Fibroblast of lung (primary cell): ENCODE measurements around the gene GAS2L1. TPM values are rescaled to one million over a fixed set of nuclear protein-coding genes. Genes with fewer than 3 reads are reported as not detected.

Source experiments
- DNase-seq, 2 donors: peaks; one replicate each; pipeline versions ENCODE4 v3.0.0 to v3.0.0-alpha.2; 2010; ENCODE audit warnings: low read depth in 2 of 2
- H2AFZ ChIP-seq: 2 replicates; pipeline ENCODE4 v1.5.1; 2012; ENCODE audit warnings: low read length, control low read depth, inconsistent platforms
- H3K27ac ChIP-seq: 2 replicates; pipeline ENCODE4 v1.5.1; 2011; ENCODE audit warnings: low read length, control low read depth; ENCODE audit not compliant: insufficient read depth
- H3K27me3 ChIP-seq: 2 replicates; pipeline ENCODE4 v1.5.1; 2011; ENCODE audit warnings: mild to moderate bottlenecking, low read length; ENCODE audit not compliant: control insufficient read depth, insufficient read depth
- H3K36me3 ChIP-seq: 2 replicates; pipeline ENCODE4 v1.5.1; 2011; ENCODE audit warnings: low read length; ENCODE audit not compliant: control insufficient read depth, insufficient read depth
- H3K4me1 ChIP-seq: 2 replicates; pipeline ENCODE4 v1.5.1; 2011; ENCODE audit warnings: low read length; ENCODE audit not compliant: control insufficient read depth, insufficient read depth; ENCODE audit errors: extremely low read depth
- H3K4me2 ChIP-seq: 2 replicates; pipeline ENCODE4 v1.5.1; 2011; ENCODE audit warnings: low read length, control low read depth; ENCODE audit not compliant: insufficient read depth; ENCODE audit errors: extremely low read depth
- H3K4me3 ChIP-seq, 4 experiments: fragments of 200-600 bp in 1 of 4; sonication (generic) in 1 of 4; replicated peaks in 1 of 4; 2 replicates each; pipeline ENCODE4 v1.5.1; 2011 to 2016; ENCODE audit warnings: low read length in 4 of 4, low read depth in 3 of 4, mild to moderate bottlenecking in 3 of 4, control low read depth in 2 of 4, inconsistent platforms in 1 of 4, mixed read lengths in 1 of 4; ENCODE audit not compliant: insufficient read depth in 1 of 4; ENCODE audit errors: control extremely low read depth in 1 of 4
- H3K79me2 ChIP-seq: 2 replicates; pipeline ENCODE4 v1.5.1; 2012; ENCODE audit warnings: mild to moderate bottlenecking, low read length, inconsistent platforms; ENCODE audit not compliant: control insufficient read depth, insufficient read depth
- H3K9ac ChIP-seq: 2 replicates; pipeline ENCODE4 v1.5.1; 2011; ENCODE audit warnings: mild to moderate bottlenecking, low read length, control low read depth; ENCODE audit not compliant: insufficient read depth
- H3K9me3 ChIP-seq: 2 replicates; pipeline ENCODE4 v1.5.1; 2012; ENCODE audit warnings: low read depth, low read length; ENCODE audit not compliant: control insufficient read depth, insufficient read depth
- H4K20me1 ChIP-seq: 2 replicates; pipeline ENCODE4 v1.5.1; 2011; ENCODE audit warnings: low read length; ENCODE audit not compliant: control insufficient read depth, insufficient read depth; ENCODE audit errors: extremely low read depth
- EZH2 ChIP-seq: IDR thresholded peaks from 2 replicates; pipeline ENCODE4 v1.5.1; 2012; ENCODE audit warnings: low read length, control low read depth, mild to moderate bottlenecking; ENCODE audit errors: missing control alignments
- polyA plus RNA-seq, 2 donors: library from polyadenylated mRNA; depleted of rRNA in 1 of 2; stranded (reverse) in 1 of 2; unstranded in 1 of 2; fragments of >200 nt; gene quantifications; 2 replicates each; pipeline ENCODE4 v1.2.1, GENCODE V29; 2011 to 2012; ENCODE audit warnings: missing spikeins in 1 of 2
- total RNA-seq: library from RNA; depleted of rRNA; stranded (reverse); fragments of >200 nt; gene quantifications from 2 replicates; pipeline ENCODE4 v1.2.1, GENCODE V29; 2014
- TF ChIP-seq, protein P1 (sequence below), 2 donors: IDR thresholded peaks in 1 of 2; conservative IDR thresholded peaks in 1 of 2; 1 replicate in 1 of 2; 2 replicates in 1 of 2; pipeline ENCODE4 v1.5.1; 2011 to 2012; ENCODE audit warnings: low read length in 2 of 2, control low read depth in 1 of 2, inconsistent platforms in 1 of 2, low read depth in 1 of 2, mild to moderate bottlenecking in 1 of 2

The GAS2L1 gene
- total and polyA plus RNA-seq, 2 donors (not counting 1 experiment from before 2014, with no cell fraction given), result 5.4 to 8.9 TPM

DNA sequence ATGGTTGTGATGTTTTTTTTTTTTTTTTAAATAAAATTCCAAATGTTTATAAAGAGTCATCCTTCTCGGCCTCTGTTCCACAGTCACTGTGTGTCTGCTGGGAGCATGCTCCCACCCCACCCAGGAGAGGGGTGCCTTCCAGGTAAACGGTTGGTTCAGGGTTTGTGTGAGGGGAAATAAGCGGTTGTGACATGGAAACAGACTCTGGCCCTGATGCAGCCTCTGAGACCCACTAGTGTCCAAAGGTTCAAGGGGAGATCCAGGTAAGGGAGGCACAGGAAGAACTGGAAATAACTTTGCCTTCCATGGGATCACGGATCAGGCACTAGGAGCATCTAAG, 6.0 kb upstream of the GAS2L1 start:
- no peak overlapping the region for H3K27ac ChIP-seq
- no peaks in the 10 kb centered on the region for H4K20me1 ChIP-seq
- no peak overlapping the region for H3K9ac ChIP-seq
- H3K27me3 ChIP-seq, result no peaks in the 10 kb centered on the region
- H2AFZ ChIP-seq, result no peak overlapping the region
- H3K36me3 ChIP-seq, result peaks cover 18% of the 10 kb centered on the region
- no peak overlapping the region for H3K4me2 ChIP-seq
- TF ChIP-seq, protein P1, sequence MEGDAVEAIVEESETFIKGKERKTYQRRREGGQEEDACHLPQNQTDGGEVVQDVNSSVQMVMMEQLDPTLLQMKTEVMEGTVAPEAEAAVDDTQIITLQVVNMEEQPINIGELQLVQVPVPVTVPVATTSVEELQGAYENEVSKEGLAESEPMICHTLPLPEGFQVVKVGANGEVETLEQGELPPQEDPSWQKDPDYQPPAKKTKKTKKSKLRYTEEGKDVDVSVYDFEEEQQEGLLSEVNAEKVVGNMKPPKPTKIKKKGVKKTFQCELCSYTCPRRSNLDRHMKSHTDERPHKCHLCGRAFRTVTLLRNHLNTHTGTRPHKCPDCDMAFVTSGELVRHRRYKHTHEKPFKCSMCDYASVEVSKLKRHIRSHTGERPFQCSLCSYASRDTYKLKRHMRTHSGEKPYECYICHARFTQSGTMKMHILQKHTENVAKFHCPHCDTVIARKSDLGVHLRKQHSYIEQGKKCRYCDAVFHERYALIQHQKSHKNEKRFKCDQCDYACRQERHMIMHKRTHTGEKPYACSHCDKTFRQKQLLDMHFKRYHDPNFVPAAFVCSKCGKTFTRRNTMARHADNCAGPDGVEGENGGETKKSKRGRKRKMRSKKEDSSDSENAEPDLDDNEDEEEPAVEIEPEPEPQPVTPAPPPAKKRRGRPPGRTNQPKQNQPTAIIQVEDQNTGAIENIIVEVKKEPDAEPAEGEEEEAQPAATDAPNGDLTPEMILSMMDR (conservative IDR thresholded peaks at IDR 0.05 in 1 of 2, IDR thresholded peaks at IDR 0.05 in 1 of 2; ENCODE audit: low read depth in 1 of 2, low read length in 2 of 2), result no peak
- no peak for TF ChIP-seq EZH2
- H3K4me1 ChIP-seq, result no peaks in the 10 kb centered on the region
- H3K79me2 ChIP-seq, result no peaks in the 10 kb centered on the region
- no peak for DNase-seq
- H3K9me3 ChIP-seq, result no peaks in the 10 kb centered on the region
- H3K4me3 ChIP-seq, result no peak overlapping the region

DNA sequence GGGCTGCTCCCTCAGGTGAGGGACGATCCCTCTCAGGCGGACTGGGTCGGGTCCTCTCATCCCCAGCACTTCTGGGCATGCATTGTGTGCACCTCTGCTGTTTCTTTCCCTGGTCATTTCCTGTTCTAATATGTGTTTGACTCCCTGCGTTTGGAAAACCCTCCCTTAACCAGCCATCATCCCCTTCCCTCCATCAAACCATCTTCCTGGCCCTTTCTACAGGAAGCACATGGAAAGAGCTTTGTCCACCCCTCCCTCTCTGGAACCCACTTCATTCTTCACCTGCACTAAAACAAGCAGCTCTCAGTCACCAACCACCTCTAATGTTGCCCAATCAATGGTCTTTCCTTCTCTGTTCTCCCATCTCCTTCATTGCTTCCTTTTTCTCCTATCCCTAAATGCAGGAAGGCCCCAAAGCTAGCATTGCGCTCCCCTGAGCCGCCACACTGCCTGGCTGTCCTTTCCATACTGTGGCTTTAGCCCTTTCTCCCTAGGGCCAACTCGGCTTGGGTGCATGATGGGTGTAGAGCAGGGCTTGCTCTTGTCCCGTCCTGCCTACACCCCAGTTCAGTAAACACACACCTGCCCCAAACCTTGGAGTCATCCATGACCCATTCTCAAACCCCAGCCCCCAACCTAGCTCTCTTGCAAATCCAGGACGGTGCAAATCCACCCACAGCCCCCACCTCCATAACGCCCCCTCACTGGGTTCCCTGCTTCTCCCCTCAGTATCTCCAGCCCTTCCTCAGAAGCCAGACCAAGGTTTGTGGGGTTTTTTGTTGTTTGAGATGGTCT, 5.4 kb upstream of the GAS2L1 start:
- no peaks in the 10 kb centered on the region for H3K9me3 ChIP-seq
- DNase-seq, result no peak
- no peaks in the 10 kb centered on the region for H3K79me2 ChIP-seq
- H2AFZ ChIP-seq, result no peak overlapping the region
- peaks cover 18% of the 10 kb centered on the region for H3K36me3 ChIP-seq
- no peak overlapping the region for H3K9ac ChIP-seq
- TF ChIP-seq EZH2, result no peak
- TF ChIP-seq, protein P1 (conservative IDR thresholded peaks at IDR 0.05 in 1 of 2, IDR thresholded peaks at IDR 0.05 in 1 of 2; ENCODE audit: low read depth in 1 of 2, low read length in 2 of 2), result no peak
- no peaks in the 10 kb centered on the region for H4K20me1 ChIP-seq
- no peak overlapping the region for H3K4me2 ChIP-seq
- H3K4me3 ChIP-seq, result no peak overlapping the region
- no peaks in the 10 kb centered on the region for H3K27me3 ChIP-seq
- no peak overlapping the region for H3K27ac ChIP-seq
- no peaks in the 10 kb centered on the region for H3K4me1 ChIP-seq

DNA sequence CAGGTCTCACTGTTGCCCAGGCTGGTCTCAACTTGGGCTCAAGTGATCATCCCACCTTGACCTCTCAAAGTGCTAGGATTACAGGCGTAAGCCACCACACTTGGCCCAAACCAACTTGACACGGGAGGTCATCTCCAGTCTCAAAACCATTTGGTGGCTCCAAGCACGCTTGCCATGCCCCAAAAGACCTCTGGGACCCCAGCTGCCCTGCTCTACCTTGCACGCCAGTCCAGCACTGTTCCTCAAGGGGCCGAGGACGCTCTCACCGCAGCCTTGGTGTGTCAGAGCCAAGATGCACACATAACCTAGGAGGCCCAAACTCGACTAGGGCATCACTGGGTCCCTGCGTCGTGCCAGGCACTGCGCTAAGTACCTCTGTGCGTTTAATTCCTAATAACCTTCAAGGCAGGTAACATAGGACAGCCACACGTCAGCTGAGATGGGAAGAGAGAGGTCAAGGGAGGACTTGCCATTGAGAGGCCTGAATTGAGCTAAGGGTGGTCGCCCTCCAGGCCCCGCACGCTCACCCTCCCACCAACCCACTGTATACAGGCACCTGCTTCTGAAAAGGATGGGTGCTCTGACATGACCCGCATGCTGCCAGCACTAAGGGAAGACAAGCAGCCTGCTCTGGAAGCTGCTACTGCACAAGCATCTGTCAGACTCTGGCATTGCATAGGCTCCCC, 4.6 kb upstream of the GAS2L1 start:
- H3K79me2 ChIP-seq, result no peaks in the 10 kb centered on the region
- H3K4me1 ChIP-seq, result no peaks in the 10 kb centered on the region
- H3K9ac ChIP-seq, result no peak overlapping the region
- no peaks in the 10 kb centered on the region for H3K9me3 ChIP-seq
- peaks cover 15% of the 10 kb centered on the region for H3K36me3 ChIP-seq
- no peaks in the 10 kb centered on the region for H4K20me1 ChIP-seq
- no peak overlapping the region for H3K4me3 ChIP-seq
- H3K4me2 ChIP-seq, result no peak overlapping the region
- no peak overlapping the region for H3K27ac ChIP-seq
- no peaks in the 10 kb centered on the region for H3K27me3 ChIP-seq
- DNase-seq, result no peak
- no peak overlapping the region for H2AFZ ChIP-seq
- no peak for TF ChIP-seq EZH2
- TF ChIP-seq, protein P1 (conservative IDR thresholded peaks at IDR 0.05 in 1 of 2, IDR thresholded peaks at IDR 0.05 in 1 of 2; ENCODE audit: low read depth in 1 of 2, low read length in 2 of 2), result no peak
